Measurements from ENCODE around the gene MYRIP. TPM values are rescaled to one million over a fixed set of nuclear protein-coding genes. Genes with fewer than 3 reads are reported as not detected.

The MYRIP gene
- total RNA-seq, 1 experiment from 2014 or later: not detected

DNA sequence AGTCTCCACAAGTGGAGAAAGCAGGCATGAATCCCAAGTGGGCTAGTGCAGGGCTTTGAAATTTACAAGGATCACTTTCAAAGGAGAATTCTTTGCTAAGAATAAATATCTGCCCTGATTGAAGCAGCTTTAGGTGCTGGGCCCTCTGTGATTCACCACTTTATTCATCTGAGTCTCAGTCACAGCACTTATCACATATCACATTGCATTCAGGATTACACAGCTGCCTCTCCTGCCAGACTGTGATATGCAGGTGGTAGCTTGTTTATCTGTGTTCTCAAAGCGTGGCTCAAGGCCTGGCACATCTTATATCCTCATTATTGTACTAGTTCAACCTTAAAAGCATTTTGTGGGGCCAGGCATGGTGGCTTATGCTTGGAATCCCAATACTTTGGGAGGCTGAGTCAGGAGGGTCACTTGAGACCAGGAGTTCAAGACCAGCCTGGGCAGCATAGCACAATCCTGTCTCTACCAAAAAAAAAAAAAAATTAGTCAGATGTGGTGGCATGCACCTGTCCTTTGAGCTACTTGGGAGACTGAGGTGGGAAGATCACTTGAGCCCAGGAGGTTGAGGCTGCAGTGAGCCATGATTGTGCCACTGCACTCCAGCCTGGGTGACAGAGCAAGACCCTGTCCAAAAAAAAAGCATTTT is 343.2 kb downstream of the MYRIP start:
- POLR2A ChIA-PET (ENCODE audit: unreplicated experiment): no interaction called here
- BruUV-seq (replicated peaks): no TSS peak
- intact Hi-C loops (cut with micrococcal nuclease): no loop called here

DNA sequence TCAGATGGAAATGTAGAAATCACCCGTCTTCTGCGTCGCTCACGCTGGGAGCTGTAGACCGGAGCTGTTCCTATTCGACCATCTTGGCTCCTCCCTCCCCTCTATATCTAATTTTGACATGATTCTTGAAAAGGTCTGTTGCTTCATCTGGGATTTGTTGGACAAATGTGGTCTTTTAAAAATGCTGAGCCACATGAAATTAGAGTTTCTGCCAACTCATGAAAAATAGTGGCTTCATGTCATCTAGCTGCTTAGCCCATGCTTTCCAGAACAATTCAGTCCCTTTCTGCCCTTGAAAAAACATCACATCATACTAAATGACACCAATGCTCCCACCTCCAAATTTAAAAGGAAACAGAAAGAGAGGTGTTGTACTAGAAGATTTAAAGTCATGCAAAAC is 351.5 kb downstream of the MYRIP start:
- intact Hi-C loops (cut with micrococcal nuclease): no loop called here
- ChIA-PET CTCF (no interaction called here), POLR2A (ENCODE audit: unreplicated experiment) (no interaction called here)
- H3K36me3 ChIP-seq (ENCODE audit: low read depth, low read length): no peaks in the 10 kb centered on the region
- no peaks in the 10 kb centered on the region for H3K4me1 ChIP-seq (ENCODE audit: insufficient read depth, low read length)
- no peak overlapping the region for H3K9ac ChIP-seq (ENCODE audit: low read length)
- no peaks in the 10 kb centered on the region for H3F3A ChIP-seq (ENCODE audit: low read length, unreplicated experiment)
- H3K9me3 ChIP-seq (ENCODE audit: low read length): no peaks in the 10 kb centered on the region
- no peaks in the 10 kb centered on the region for H4K20me1 ChIP-seq (ENCODE audit: low read length)
- no peaks in the 10 kb centered on the region for H3K79me2 ChIP-seq (ENCODE audit: low read length)
- H3K4me2 ChIP-seq (ENCODE audit: low read length): no peak overlapping the region
- no peak for TF ChIP-seq EZH2phosphoT487 (IDR thresholded peaks at IDR 0.05; ENCODE audit: borderline replicate concordance, low read length)
- no peak for TF ChIP-seq EZH2 (IDR thresholded peaks at IDR 0.05; ENCODE audit: low read length, unreplicated experiment)
- TF ChIP-seq, protein P1, sequence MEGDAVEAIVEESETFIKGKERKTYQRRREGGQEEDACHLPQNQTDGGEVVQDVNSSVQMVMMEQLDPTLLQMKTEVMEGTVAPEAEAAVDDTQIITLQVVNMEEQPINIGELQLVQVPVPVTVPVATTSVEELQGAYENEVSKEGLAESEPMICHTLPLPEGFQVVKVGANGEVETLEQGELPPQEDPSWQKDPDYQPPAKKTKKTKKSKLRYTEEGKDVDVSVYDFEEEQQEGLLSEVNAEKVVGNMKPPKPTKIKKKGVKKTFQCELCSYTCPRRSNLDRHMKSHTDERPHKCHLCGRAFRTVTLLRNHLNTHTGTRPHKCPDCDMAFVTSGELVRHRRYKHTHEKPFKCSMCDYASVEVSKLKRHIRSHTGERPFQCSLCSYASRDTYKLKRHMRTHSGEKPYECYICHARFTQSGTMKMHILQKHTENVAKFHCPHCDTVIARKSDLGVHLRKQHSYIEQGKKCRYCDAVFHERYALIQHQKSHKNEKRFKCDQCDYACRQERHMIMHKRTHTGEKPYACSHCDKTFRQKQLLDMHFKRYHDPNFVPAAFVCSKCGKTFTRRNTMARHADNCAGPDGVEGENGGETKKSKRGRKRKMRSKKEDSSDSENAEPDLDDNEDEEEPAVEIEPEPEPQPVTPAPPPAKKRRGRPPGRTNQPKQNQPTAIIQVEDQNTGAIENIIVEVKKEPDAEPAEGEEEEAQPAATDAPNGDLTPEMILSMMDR (conservative IDR thresholded peaks at IDR 0.05; ENCODE audit: low read depth, low read length): no peak
- no peak overlapping the region for H2AFZ ChIP-seq (ENCODE audit: low read length)
- no peak for ATAC-seq
- no peaks in the 10 kb centered on the region for H3K9me2 ChIP-seq (replicated peaks; ENCODE audit: low read length)
- no TSS peak for BruUV-seq (replicated peaks)
- DNase-seq: no peak
- H3K4me3 ChIP-seq (ENCODE audit: low read length): no peak overlapping the region
- no peaks in the 10 kb centered on the region for H3K27me3 ChIP-seq (ENCODE audit: low read length)
- no peak overlapping the region for H3K27ac ChIP-seq (ENCODE audit: low read length)

More for the DNA sequence above, 343.2 kb downstream of the MYRIP start:
- H3K4me3 ChIP-seq (ENCODE audit: low read length): no peak overlapping the region
- H3K4me1 ChIP-seq (ENCODE audit: insufficient read depth, low read length): no peaks in the 10 kb centered on the region
- CTCF ChIA-PET: no interaction called here
- H3K79me2 ChIP-seq (ENCODE audit: low read length): no peaks in the 10 kb centered on the region
- TF ChIP-seq, protein P1 (conservative IDR thresholded peaks at IDR 0.05; ENCODE audit: low read depth, low read length): no peak
- TF ChIP-seq EZH2phosphoT487 (IDR thresholded peaks at IDR 0.05; ENCODE audit: borderline replicate concordance, low read length) (no peak), EZH2 (IDR thresholded peaks at IDR 0.05; ENCODE audit: low read length, unreplicated experiment) (no peak)
- ATAC-seq: no peak
- H3K9ac ChIP-seq (ENCODE audit: low read length): no peak overlapping the region
- no peak overlapping the region for H3K27ac ChIP-seq (ENCODE audit: low read length)
- no peak overlapping the region for H2AFZ ChIP-seq (ENCODE audit: low read length)
- peaks cover 8% of the 10 kb centered on the region for H3K27me3 ChIP-seq (ENCODE audit: low read length)
- H3K9me2 ChIP-seq (replicated peaks; ENCODE audit: low read length): no peaks in the 10 kb centered on the region
- no peaks in the 10 kb centered on the region for H3K9me3 ChIP-seq (ENCODE audit: low read length)
- DNase-seq: no peak
- no peaks in the 10 kb centered on the region for H3F3A ChIP-seq (ENCODE audit: low read length, unreplicated experiment)
- no peak overlapping the region for H3K4me2 ChIP-seq (ENCODE audit: low read length)
- H3K36me3 ChIP-seq (ENCODE audit: low read depth, low read length): no peaks in the 10 kb centered on the region
- no peaks in the 10 kb centered on the region for H4K20me1 ChIP-seq (ENCODE audit: low read length)

DNA sequence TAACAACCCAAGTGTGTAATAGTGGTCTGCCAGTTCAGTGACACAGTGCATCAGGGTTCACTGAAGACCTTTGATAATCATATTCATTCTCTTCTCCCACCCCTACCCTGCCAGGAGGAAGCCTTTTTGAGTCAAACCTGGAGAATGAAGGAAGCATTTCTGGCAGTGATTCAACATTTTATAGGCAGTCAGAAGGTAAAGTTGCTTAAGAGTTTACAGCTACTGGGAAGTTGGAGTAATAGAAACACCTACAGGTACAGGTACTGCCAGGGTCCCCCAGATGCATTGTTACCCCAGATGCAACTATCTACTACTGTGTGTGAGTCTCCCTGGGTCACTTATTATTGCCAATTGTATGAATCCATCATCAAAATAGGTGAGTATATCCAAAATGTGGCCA is 353.2 kb downstream of the MYRIP start:
- Histone ChIP-seq H3K27ac (ENCODE audit: low read length) (no peak overlapping the region), H3K79me2 (ENCODE audit: low read length) (no peaks in the 10 kb centered on the region), H3K36me3 (ENCODE audit: low read depth, low read length) (no peaks in the 10 kb centered on the region), H3K9me3 (ENCODE audit: low read length) (no peaks in the 10 kb centered on the region), H4K20me1 (ENCODE audit: low read length) (no peaks in the 10 kb centered on the region), H3K4me3 (ENCODE audit: low read length) (no peak overlapping the region), H3K27me3 (ENCODE audit: low read length) (no peaks in the 10 kb centered on the region), H3K4me1 (ENCODE audit: insufficient read depth, low read length) (no peaks in the 10 kb centered on the region), H3K9ac (ENCODE audit: low read length) (no peak overlapping the region), H3F3A (ENCODE audit: low read length, unreplicated experiment) (no peaks in the 10 kb centered on the region), H2AFZ (ENCODE audit: low read length) (no peak overlapping the region), H3K4me2 (ENCODE audit: low read length) (no peak overlapping the region), H3K9me2 (replicated peaks; ENCODE audit: low read length) (no peaks in the 10 kb centered on the region)
- intact Hi-C loops (cut with micrococcal nuclease): no loop called here
- DNase-seq (no peak), ATAC-seq (no peak)
- CTCF ChIA-PET: no interaction called here
- no peak for TF ChIP-seq EZH2 (IDR thresholded peaks at IDR 0.05; ENCODE audit: low read length, unreplicated experiment)
- TF ChIP-seq, protein P1 (conservative IDR thresholded peaks at IDR 0.05; ENCODE audit: low read depth, low read length): no peak
- no TSS peak for BruUV-seq (replicated peaks)
- POLR2A ChIA-PET (ENCODE audit: unreplicated experiment): no interaction called here
